Liver (tissue), 9 donors: ENCODE measurements around the gene MAN2B2. TPM values are rescaled to one million over a fixed set of nuclear protein-coding genes. Genes with fewer than 3 reads are reported as not detected.

Experiments used
- DNase-seq: peaks from one replicate; pipeline ENCODE4 v3.0.0-alpha.2; 2017; ENCODE audit warnings: low spot score
- H3K27ac ChIP-seq, 2 donors: one replicate each; pipeline ENCODE4 v1.7.0; 2013; ENCODE audit warnings: inconsistent platforms in 2 of 2, low read length in 2 of 2, control low read depth in 1 of 2, low read depth in 1 of 2, mild to moderate bottlenecking in 1 of 2
- H3K27me3 ChIP-seq, 4 donors: one replicate each; pipeline versions ENCODE4 v1.6.1 to v1.7.0; 2013; ENCODE audit warnings: low read length in 3 of 4, inconsistent platforms in 1 of 4, mild to moderate bottlenecking in 1 of 4, moderate library complexity in 1 of 4; ENCODE audit not compliant: control insufficient read depth in 4 of 4, insufficient read depth in 4 of 4
- H3K36me3 ChIP-seq, 4 donors: one replicate each; pipeline versions ENCODE4 v1.6.1 to v1.7.0; 2013; ENCODE audit warnings: low read length in 3 of 4, mild to moderate bottlenecking in 3 of 4, low read depth in 1 of 4, moderate library complexity in 1 of 4; ENCODE audit not compliant: control insufficient read depth in 4 of 4, insufficient read depth in 3 of 4
- H3K4me1 ChIP-seq, 4 donors: one replicate each; pipeline versions ENCODE4 v1.6.1 to v1.7.0; 2013; ENCODE audit warnings: low read length in 3 of 4, mild to moderate bottlenecking in 3 of 4, moderate library complexity in 1 of 4; ENCODE audit not compliant: control insufficient read depth in 4 of 4, insufficient read depth in 4 of 4
- H3K4me3 ChIP-seq, 3 donors: one replicate each; pipeline versions ENCODE4 v1.6.1 to v1.7.0; 2013; ENCODE audit warnings: low read length in 3 of 3, control low read depth in 1 of 3, low read depth in 1 of 3, mild to moderate bottlenecking in 1 of 3
- H3K9ac ChIP-seq, 2 donors: one replicate each; pipeline ENCODE4 v1.7.0; 2013; ENCODE audit warnings: low read length in 2 of 2, mild to moderate bottlenecking in 2 of 2, moderate library complexity in 2 of 2, control low read depth in 1 of 2, low read depth in 1 of 2
- H3K9me3 ChIP-seq, 4 donors: one replicate each; pipeline versions ENCODE4 v1.6.1 to v1.7.0; 2013; ENCODE audit warnings: low read length in 3 of 4; ENCODE audit not compliant: control insufficient read depth in 4 of 4
- ATF3 ChIP-seq: IDR thresholded peaks from 2 replicates; pipeline ENCODE4 v1.6.1; 2016; ENCODE audit warnings: antibody characterized with exemption
- CTCF ChIP-seq: fragments of 150-350 bp; IDR thresholded peaks from 2 replicates; pipeline ENCODE4 v1.5.1; 2017; ENCODE audit warnings: improper control_type of control experiment, low read depth, low read length; ENCODE audit not compliant: missing input control
- EGR1 ChIP-seq, 2 donors: IDR thresholded peaks; 2 replicates each; pipeline ENCODE4 v1.6.1; 2016 to 2018; ENCODE audit warnings: antibody characterized with exemption in 2 of 2, low read depth in 2 of 2
- FOXA2 ChIP-seq: IDR thresholded peaks from 2 replicates; pipeline ENCODE4 v1.6.1; 2016; ENCODE audit warnings: antibody characterized with exemption
- HNF4A ChIP-seq, 2 donors: conservative IDR thresholded peaks; 2 replicates each; pipeline ENCODE4 v1.6.1; 2016; ENCODE audit warnings: antibody characterized with exemption in 2 of 2, mild to moderate bottlenecking in 2 of 2
- HNF4G ChIP-seq: IDR thresholded peaks from 2 replicates; pipeline ENCODE4 v1.6.1; 2016; ENCODE audit warnings: antibody characterized with exemption
- JUND ChIP-seq, 2 donors: IDR thresholded peaks; 2 replicates each; pipeline ENCODE4 v1.6.1; 2016; ENCODE audit warnings: antibody characterized with exemption in 2 of 2
- MAX ChIP-seq: IDR thresholded peaks from 2 replicates; pipeline ENCODE4 v1.6.1; 2016; ENCODE audit warnings: antibody characterized with exemption
- NR2F2 ChIP-seq: IDR thresholded peaks from 2 replicates; pipeline ENCODE4 v1.6.1; 2016; ENCODE audit warnings: antibody characterized with exemption
- RAD21 ChIP-seq, 2 donors: IDR thresholded peaks; 2 replicates each; pipeline ENCODE4 v1.6.1; 2016; ENCODE audit warnings: antibody characterized with exemption in 2 of 2, mild to moderate bottlenecking in 2 of 2
- REST ChIP-seq: IDR thresholded peaks from 2 replicates; pipeline ENCODE4 v1.6.1; 2016; ENCODE audit warnings: antibody characterized with exemption, mild to moderate bottlenecking
- RXRA ChIP-seq, 2 donors: IDR thresholded peaks; 2 replicates each; pipeline ENCODE4 v1.6.1; 2017 to 2018; ENCODE audit warnings: antibody characterized with exemption in 2 of 2, mild to moderate bottlenecking in 1 of 2
- SP1 ChIP-seq: IDR thresholded peaks from 2 replicates; pipeline ENCODE4 v1.6.1; 2018; ENCODE audit warnings: antibody characterized with exemption, mild to moderate bottlenecking
- TAF1 ChIP-seq: conservative IDR thresholded peaks from 2 replicates; pipeline ENCODE4 v1.6.1; 2016; ENCODE audit warnings: antibody characterized with exemption, mild to moderate bottlenecking
- ZBTB33 ChIP-seq: IDR thresholded peaks from 2 replicates; pipeline ENCODE4 v1.6.1; 2016; ENCODE audit warnings: antibody characterized with exemption
- WGBS: extraction: QIAGEN DNeasy Blood & Tissue Kit; methylation state at CpG from one replicate; pipeline ENCODE4 v1.1.7; 2013; 5-methylcytosine and 5-hydroxymethylcytosine counted together
- polyA plus RNA-seq, 2 donors: library from polyadenylated mRNA; stranded (reverse) in 1 of 2; unstranded in 1 of 2; fragments of 200-250 nt in 1 of 2; fragments of >200 nt in 1 of 2; fragmentation: Nextera tagmentation in 1 of 2; extraction: Ambion mirVana in 1 of 2; gene quantifications; one replicate each; pipeline versions ENCODE4 v1.2.1 to v1.2.3, GENCODE V29; 2013 to 2015
- total RNA-seq, 2 donors: library from RNA; depleted of rRNA; stranded (reverse); fragments of >200 nt; gene quantifications; one replicate each; pipeline ENCODE4 v1.2.3, GENCODE V29; 2014
- donor health status: healthy.
- donor health status: healthy.
- donor health status: healthy.
- donor health status: healthy.
- donor health status: healthy.

Gene MAN2B2
- total and polyA plus RNA-seq, 4 donors, result 14.7 to 29.7 (median 22.5) TPM

- Histone ChIP-seq H3K27ac (no peak overlapping the region), H3K4me3 (no peak overlapping the region), H3K9me3 (peaks cover 0 to 3% (median under 1%) of the 10 kb centered on the region in 4 donors), H3K27me3 (peaks cover 0 to 5% (median 0%) of the 10 kb centered on the region in 4 donors), H3K4me1 (peaks cover 4 to 7% (median 5%) of the 10 kb centered on the region in 4 donors), H3K9ac (no peak overlapping the region), H3K36me3 (no peaks in the 10 kb centered on the region)
- DNase-seq, result no peak
- WGBS, result 80% methylated on average over 1 of the region's 1 CpG
- no peak for TF ChIP-seq JUND (IDR thresholded peaks at IDR 0.05)
Measured at GRCh38 chr4:6567218-6567617, 7.8 kb upstream of the MAN2B2 start.

- Histone ChIP-seq H3K27ac (no peak overlapping the region), H3K4me1 (peaks cover under 1 to 3% (median under 1%) of the 10 kb centered on the region in 4 donors), H3K27me3 (peaks cover 0 to 3% (median 0%) of the 10 kb centered on the region in 4 donors), H3K9me3 (peaks cover 0 to 3% (median under 1%) of the 10 kb centered on the region in 4 donors), H3K36me3 (no peaks in the 10 kb centered on the region), H3K9ac (no peak overlapping the region), H3K4me3 (no peak overlapping the region)
- no peak for DNase-seq
- 89% methylated on average over 7 of the region's 7 CpGs for WGBS
- no peak for TF ChIP-seq HNF4A (conservative IDR thresholded peaks at IDR 0.05)
- TF ChIP-seq HNF4G, result no peak
- no peak for TF ChIP-seq MAX
- TF ChIP-seq FOXA2, result no peak
- no peak for TF ChIP-seq RAD21 (IDR thresholded peaks at IDR 0.05)
- no peak for TF ChIP-seq ZBTB33
- no peak for TF ChIP-seq JUND (IDR thresholded peaks at IDR 0.05)
- no peak for TF ChIP-seq EGR1 (IDR thresholded peaks at IDR 0.05; ENCODE audit: low read depth in 2 of 2)
- TF ChIP-seq NR2F2, result no peak
- TF ChIP-seq SP1, result no peak
- no peak for TF ChIP-seq TAF1
- no peak for TF ChIP-seq CTCF
Measured at GRCh38 chr4:6568148-6568547, 6.8 kb upstream of the MAN2B2 start.

- H3K4me3 ChIP-seq, result no peak overlapping the region
Measured at GRCh38 chr4:6568689-6569332, 6.2 kb upstream of the MAN2B2 start.

More at GRCh38 chr4:6568689-6569332, 6.2 kb upstream of the MAN2B2 start:
- Histone ChIP-seq H3K27me3 (peaks cover 0 to 3% (median 0%) of the 10 kb centered on the region in 4 donors), H3K4me1 (no peaks in the 10 kb centered on the region), H3K27ac (no peak overlapping the region), H3K9me3 (peaks cover 0 to 3% (median under 1%) of the 10 kb centered on the region in 4 donors), H3K36me3 (no peaks in the 10 kb centered on the region), H3K9ac (no peak overlapping the region)
- 81% methylated on average over 13 of the region's 13 CpGs for WGBS
- no peak for TF ChIP-seq REST
- no peak for TF ChIP-seq HNF4G
- no peak for TF ChIP-seq ATF3
- TF ChIP-seq RXRA (IDR thresholded peaks at IDR 0.05), result no peak
- DNase-seq, result no peak
